Measurements from ENCODE around the gene DTD2. TPM values are rescaled to one million over a fixed set of nuclear protein-coding genes. Genes with fewer than 3 reads are reported as not detected.

Gene DTD2
- total RNA-seq, 1 donor from 2014 or later, result 5.1 TPM

GRCh38 chr14:31425905-31426304 is 31.4 kb downstream of the DTD2 start:
- Mint-ChIP-seq H3K9me3 (ENCODE audit: unreplicated experiment) (no peaks in the 10 kb centered on the region), H3K36me3 (ENCODE audit: low read depth, unreplicated experiment) (no peaks in the 10 kb centered on the region), H3K4me3 (ENCODE audit: unreplicated experiment) (no peak overlapping the region), H3K27ac (ENCODE audit: unreplicated experiment) (no peak overlapping the region), H3K4me1 (ENCODE audit: unreplicated experiment) (peaks cover 6% of the 10 kb centered on the region), H3K27me3 (ENCODE audit: unreplicated experiment) (no peaks in the 10 kb centered on the region)
- no peak for DNase-seq (ENCODE audit: low spot score)
- no peak for TF ChIP-seq CTCF (IDR thresholded peaks at IDR 0.05; ENCODE audit: unreplicated experiment)

- no peaks in the 10 kb centered on the region for H3K36me3 Mint-ChIP-seq (ENCODE audit: low read depth, unreplicated experiment)
- H3K4me1 Mint-ChIP-seq (ENCODE audit: unreplicated experiment), result peaks cover 9% of the 10 kb centered on the region
Measured at GRCh38 chr14:31421200-31421599, 36.1 kb downstream of the DTD2 start.

DNA sequence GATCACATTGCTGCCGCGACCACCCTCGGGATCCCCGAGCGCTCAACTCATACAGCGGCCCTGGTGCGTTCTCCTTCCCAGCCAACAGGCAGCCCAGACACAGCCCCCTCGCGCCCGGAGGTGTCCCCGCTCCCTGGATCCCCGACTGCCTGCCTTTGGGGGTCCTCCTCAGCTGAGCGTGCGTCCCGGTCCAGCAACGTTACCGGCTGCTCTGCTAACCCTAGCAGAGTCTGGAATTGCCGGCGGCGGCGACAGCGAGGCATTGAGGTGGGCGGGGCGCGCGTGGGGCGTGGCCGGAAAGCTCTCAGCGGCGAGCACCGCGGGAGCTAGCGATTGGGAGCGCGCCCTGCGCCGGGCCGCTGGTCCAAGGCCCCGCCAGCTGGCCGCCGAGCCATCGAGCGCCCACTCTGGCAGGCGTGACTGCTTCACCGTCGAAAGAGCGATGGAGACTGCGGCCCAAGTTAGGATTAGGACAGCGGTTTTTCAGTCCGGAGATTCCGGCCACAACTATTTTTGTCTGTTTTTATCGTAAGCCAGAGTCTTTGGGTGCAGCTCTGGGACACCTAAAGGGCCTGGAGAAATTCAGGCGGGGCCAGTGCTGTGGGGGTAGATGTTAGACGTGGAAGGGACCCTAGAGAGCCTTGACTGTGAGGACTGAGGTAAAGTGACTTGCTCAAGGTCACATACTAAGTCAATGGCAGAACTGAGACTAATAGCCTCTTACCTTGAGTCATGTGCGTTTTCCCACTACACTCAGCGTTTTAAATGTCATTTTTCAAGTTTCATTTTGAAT is 36.8 kb downstream of the DTD2 start, which contains the start of gene HEATR5A:
TSS of gene HEATR5A (minus strand) at position 232 of the 793 bp plus-strand sequence. CDS start 17,575 bp downstream, outside the sequence.
- H3K36me3 Mint-ChIP-seq (ENCODE audit: low read depth, unreplicated experiment), result no peaks in the 10 kb centered on the region
- peak; percentile 96 for DNase-seq (ENCODE audit: low spot score)
- peaks cover 9% of the 10 kb centered on the region for H3K4me1 Mint-ChIP-seq (ENCODE audit: unreplicated experiment)
- peak within 1 kb of the TSS; percentile 75 for H3K27ac Mint-ChIP-seq (ENCODE audit: unreplicated experiment)
- H3K4me3 Mint-ChIP-seq (ENCODE audit: unreplicated experiment), result peak within 1 kb of the TSS; percentile 95
- H3K27me3 Mint-ChIP-seq (ENCODE audit: unreplicated experiment), result no peaks in the 10 kb centered on the region
- TF ChIP-seq CTCF (IDR thresholded peaks at IDR 0.05; ENCODE audit: unreplicated experiment), result no peak
- no peaks in the 10 kb centered on the region for H3K9me3 Mint-ChIP-seq (ENCODE audit: unreplicated experiment)

More at GRCh38 chr14:31421200-31421599, 36.1 kb downstream of the DTD2 start:
- no peak for DNase-seq (ENCODE audit: low spot score)
- Mint-ChIP-seq H3K27ac (ENCODE audit: unreplicated experiment) (peak overlapping the region; percentile 22), H3K27me3 (ENCODE audit: unreplicated experiment) (no peaks in the 10 kb centered on the region), H3K9me3 (ENCODE audit: unreplicated experiment) (no peaks in the 10 kb centered on the region), H3K4me3 (ENCODE audit: unreplicated experiment) (peak overlapping the region; percentile 84)
- no peak for TF ChIP-seq CTCF (IDR thresholded peaks at IDR 0.05; ENCODE audit: unreplicated experiment)

DNA sequence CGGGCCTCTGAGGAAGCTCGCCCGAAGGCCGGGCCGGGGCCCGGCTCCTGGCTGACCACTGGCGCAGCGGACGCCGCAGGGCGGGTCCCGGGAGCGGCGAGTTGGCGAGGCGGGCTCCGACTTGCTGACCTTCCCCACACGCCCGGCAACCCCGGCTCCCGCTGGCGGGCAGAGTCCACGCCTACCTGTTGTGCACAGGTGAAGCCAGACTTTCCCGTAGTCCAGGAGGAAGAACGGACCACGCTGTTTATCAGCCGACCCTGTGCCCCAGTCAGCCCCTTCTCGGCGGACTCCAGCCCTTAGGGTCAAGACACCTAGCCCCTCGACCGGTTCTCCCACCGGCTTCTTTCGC is 37.4 kb downstream of the DTD2 start:
- no peaks in the 10 kb centered on the region for H3K9me3 Mint-ChIP-seq (ENCODE audit: unreplicated experiment)
- peak; percentile 75 for DNase-seq (ENCODE audit: low spot score)
- H3K27me3 Mint-ChIP-seq (ENCODE audit: unreplicated experiment), result no peaks in the 10 kb centered on the region
- H3K36me3 Mint-ChIP-seq (ENCODE audit: low read depth, unreplicated experiment), result no peaks in the 10 kb centered on the region
- TF ChIP-seq CTCF (IDR thresholded peaks at IDR 0.05; ENCODE audit: unreplicated experiment), result no peak
- H3K4me3 Mint-ChIP-seq (ENCODE audit: unreplicated experiment), result peak overlapping the region; percentile 95
- H3K4me1 Mint-ChIP-seq (ENCODE audit: unreplicated experiment), result peaks cover 9% of the 10 kb centered on the region
- no peak overlapping the region for H3K27ac Mint-ChIP-seq (ENCODE audit: unreplicated experiment)

Measured in endothelial cell (in vitro differentiated cells).